B cell (primary cell): Measurements from ENCODE around the gene SAMD3. TPM values are rescaled to one million over a fixed set of nuclear protein-coding genes. Genes with fewer than 3 reads are reported as not detected.

Experiments used
- ATAC-seq: fragments of 200-7000 bp; cut with Tn5 transposase; one replicate; pipeline ENCODE4 v1.10.0; 2021; ENCODE audit warnings: low read depth, mild to moderate bottlenecking, moderate number of reproducible peaks, moderate library complexity
- CTCF ChIA-PET: fragments of 350-600 bp; sonication (Branson Sonifier 250); formaldehyde crosslinking; loops from one replicate; lab custom pipeline; 2021; ENCODE audit warnings: antibody characterized with exemption, inconsistent platforms; lab: Charles Lee
- POLR2A ChIA-PET: fragments of 350-600 bp; sonication (Branson Sonifier 250); formaldehyde crosslinking; loops from one replicate; lab custom pipeline; 2021; ENCODE audit warnings: antibody characterized with exemption; lab: Charles Lee
- DNase-seq: peaks from one replicate; pipeline ENCODE4 v3.0.0; 2013
- H2AFZ ChIP-seq: 2 replicates; pipeline ENCODE4 v1.6.1; 2012; ENCODE audit warnings: mild to moderate bottlenecking, low read depth, low read length; ENCODE audit not compliant: insufficient read depth, poor library complexity, severe bottlenecking
- H3K27ac ChIP-seq, 2 donors: 1 replicate in 1 of 2; 2 replicates in 1 of 2; pipeline ENCODE4 v1.5.1; 2012 to 2013; ENCODE audit warnings: low read length in 2 of 2, mild to moderate bottlenecking in 2 of 2, moderate library complexity in 1 of 2
- H3K27me3 ChIP-seq, 4 experiments: fragments of 200-600 bp in 1 of 4; sonication (generic) in 1 of 4; replicated peaks in 1 of 4; 1 replicate in 2 of 4; 2 replicates in 2 of 4; pipeline versions ENCODE4 v1.6.1 to v1.7.0; 2013 to 2016; ENCODE audit warnings: low read length in 3 of 4, mild to moderate bottlenecking in 2 of 4, mixed read lengths in 1 of 4, moderate library complexity in 1 of 4; ENCODE audit not compliant: insufficient read depth in 4 of 4, control insufficient read depth in 3 of 4; ENCODE audit errors: control extremely low read depth in 1 of 4
- H3K36me3 ChIP-seq, 2 experiments: replicated peaks in 1 of 2; 1 replicate in 1 of 2; 2 replicates in 1 of 2; pipeline versions ENCODE4 v1.6.1 to v1.7.1; 2013; ENCODE audit warnings: low read length in 1 of 2; ENCODE audit not compliant: insufficient read depth in 2 of 2, control insufficient read depth in 1 of 2; ENCODE audit errors: control extremely low read depth in 1 of 2, extremely low read depth in 1 of 2
- H3K4me1 ChIP-seq, 2 donors: fragments of 200-600 bp in 1 of 2; sonication (generic) in 1 of 2; 1 replicate in 1 of 2; 2 replicates in 1 of 2; pipeline versions ENCODE4 v1.5.1 to v1.6.1; 2013 to 2017; ENCODE audit warnings: low read length in 2 of 2; ENCODE audit not compliant: control insufficient read depth in 2 of 2, insufficient read depth in 2 of 2
- H3K4me2 ChIP-seq: replicated peaks from 2 replicates; pipeline ENCODE3; 2012; ENCODE audit warnings: mild to moderate bottlenecking, low read depth, low read length; ENCODE audit not compliant: poor library complexity, severe bottlenecking
- H3K4me3 ChIP-seq, 5 experiments: fragments of 200-600 bp in 1 of 5; sonication (generic) in 1 of 5; 1 replicate in 3 of 5; 2 replicates in 2 of 5; pipeline versions ENCODE4 v1.5.1 to v1.7.0; 2011 to 2016; ENCODE audit warnings: low read length in 4 of 5, mild to moderate bottlenecking in 4 of 5, low read depth in 2 of 5, control low read depth in 1 of 5, moderate library complexity in 1 of 5; ENCODE audit not compliant: insufficient read depth in 1 of 5; ENCODE audit errors: control extremely low read depth in 1 of 5, extremely low read depth in 1 of 5
- H3K79me2 ChIP-seq: fragments of 200-600 bp; sonication (generic); one replicate; pipeline ENCODE4 v1.6.0; 2016; ENCODE audit warnings: low read length; ENCODE audit not compliant: control insufficient read depth, insufficient read depth
- H3K9ac ChIP-seq: fragments of 200-600 bp; sonication (generic); 2 replicates; pipeline ENCODE4 v1.6.1; 2017; ENCODE audit warnings: mild to moderate bottlenecking, low read length, moderate library complexity
- H3K9me3 ChIP-seq, 3 donors: one replicate each; pipeline versions ENCODE4 v1.6.1 to v1.7.1; 2013; ENCODE audit warnings: low read length in 2 of 3; ENCODE audit not compliant: control insufficient read depth in 2 of 3, insufficient read depth in 1 of 3; ENCODE audit errors: control extremely low read depth in 1 of 3
- H4K20me1 ChIP-seq: 2 replicates; pipeline ENCODE4 v1.6.0; 2012; ENCODE audit warnings: mild to moderate bottlenecking, low read length; ENCODE audit not compliant: insufficient read depth, control insufficient read depth, poor library complexity, severe bottlenecking
- H3K27ac Mint-ChIP-seq: one replicate; pipeline ENCODE4 v1.8.0; 2021; ENCODE audit warnings: mixed read lengths
- H3K27me3 Mint-ChIP-seq: one replicate; pipeline ENCODE4 v1.8.0; 2021; ENCODE audit warnings: mixed read lengths
- H3K4me1 Mint-ChIP-seq: one replicate; pipeline ENCODE4 v1.8.0; 2021; ENCODE audit warnings: mixed read lengths
- H3K4me3 Mint-ChIP-seq: one replicate; pipeline ENCODE4 v1.8.0; 2021; ENCODE audit warnings: mixed read lengths
- H3K9me3 Mint-ChIP-seq: one replicate; pipeline ENCODE4 v1.8.0; 2022; ENCODE audit warnings: mixed read lengths; ENCODE audit not compliant: insufficient read depth
- EZH2 ChIP-seq: IDR thresholded peaks from 2 replicates; pipeline ENCODE4 v1.6.1; 2012; ENCODE audit warnings: borderline replicate concordance, low read depth, mild to moderate bottlenecking, moderate library complexity, low read length; ENCODE audit not compliant: insufficient read depth, poor library complexity, severe bottlenecking
- WGBS: methylation state at CpG from one replicate; pipeline ENCODE4 v1.1.5; 2013; ENCODE audit warnings: missing lambda C conversion rate; ENCODE audit not compliant: insufficient coverage; 5-methylcytosine and 5-hydroxymethylcytosine counted together
- intact Hi-C: fragments of 100-400 bp; cut with micrococcal nuclease; formaldehyde crosslinking; loops from one replicate; pipeline ENCODE4 v1.10.0; 2022
- polyA plus RNA-seq: library from polyadenylated mRNA; depleted of rRNA; stranded (reverse); fragments of >200 nt; gene quantifications from 2 replicates; pipeline ENCODE4 v1.2.3, GENCODE V29; 2012
- total RNA-seq, 2 donors: library from RNA; stranded (reverse); fragments of 120-200 nt in 1 of 2; gene quantifications; 1 replicate in 1 of 2; 2 replicates in 1 of 2; pipeline versions ENCODE4 v1.2.3 to v1.2.4, GENCODE V29; 2013 to 2022
- TF ChIP-seq, protein P1 (sequence below): fragments of 200-600 bp; IDR thresholded peaks from one replicate; pipeline ENCODE4 v1.8.0; 2022; ENCODE audit warnings: antibody characterized with exemption, mild to moderate bottlenecking

The SAMD3 gene
- total and polyA plus RNA-seq, 2 donors (not counting 1 experiment from before 2014, with no cell fraction given): 0.57 to 3.8 TPM

DNA sequence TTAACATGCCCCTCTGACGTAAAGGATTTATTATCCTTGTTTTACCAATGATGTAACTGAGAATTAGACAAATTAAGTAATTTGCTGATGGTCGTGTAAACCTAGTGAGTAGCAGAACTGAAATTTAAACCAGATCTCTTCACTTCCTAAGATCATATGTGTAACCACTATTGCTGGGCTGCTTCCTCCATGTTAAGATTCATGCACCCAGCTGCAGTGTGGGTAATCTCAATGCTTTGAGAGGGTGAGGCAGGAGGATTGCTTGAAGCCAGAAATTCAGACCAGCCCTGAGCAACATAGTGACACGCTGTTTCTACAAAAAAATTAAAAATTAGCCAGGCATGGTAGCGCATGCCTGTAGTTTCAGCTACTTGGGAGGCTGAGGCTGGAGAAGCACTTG lies 106.5 kb downstream of the SAMD3 start:
- Histone ChIP-seq H3K27ac (peak overlapping the region; percentile 88 to 91), H3K9ac (no peak overlapping the region), H3K79me2 (peaks cover 22% of the 10 kb centered on the region), H3K4me1 (peaks cover 45 to 54% of the 10 kb centered on the region in 2 donors), H3K4me2 (peak overlapping the region; percentile 66), H4K20me1 (no peaks in the 10 kb centered on the region), H3K9me3 (peaks cover 0 to 2% (median 0%) of the 10 kb centered on the region in 3 donors), H2AFZ (peak overlapping the region; percentile 57), H3K27me3 (no peaks in the 10 kb centered on the region), H3K4me3 (no peak overlapping the region), H3K36me3 (peaks cover 2 to 11% of the 10 kb centered on the region in 2 experiments)
- intact Hi-C loops: loop anchor here (1.0 to 5.0 kb wide), 4 partner anchors 9 to 141 kb away; no protein-coding TSS in a partner anchor
- ATAC-seq (peak; percentile 25), DNase-seq (no peak)
- Mint-ChIP-seq H3K9me3 (no peaks in the 10 kb centered on the region), H3K4me3 (peak overlapping the region; percentile 1), H3K27me3 (no peaks in the 10 kb centered on the region), H3K4me1 (peaks cover 76% of the 10 kb centered on the region), H3K27ac (peak overlapping the region; percentile 46)
- 50% methylated on average over 2 of the region's 4 CpGs for WGBS
- CTCF ChIA-PET: interaction anchor here (2.0 kb wide), 1 partner anchor 10 kb away, joined by 6 read pairs; no protein-coding TSS in a partner anchor
- POLR2A ChIA-PET: no interaction called here
- TF ChIP-seq, protein P1, sequence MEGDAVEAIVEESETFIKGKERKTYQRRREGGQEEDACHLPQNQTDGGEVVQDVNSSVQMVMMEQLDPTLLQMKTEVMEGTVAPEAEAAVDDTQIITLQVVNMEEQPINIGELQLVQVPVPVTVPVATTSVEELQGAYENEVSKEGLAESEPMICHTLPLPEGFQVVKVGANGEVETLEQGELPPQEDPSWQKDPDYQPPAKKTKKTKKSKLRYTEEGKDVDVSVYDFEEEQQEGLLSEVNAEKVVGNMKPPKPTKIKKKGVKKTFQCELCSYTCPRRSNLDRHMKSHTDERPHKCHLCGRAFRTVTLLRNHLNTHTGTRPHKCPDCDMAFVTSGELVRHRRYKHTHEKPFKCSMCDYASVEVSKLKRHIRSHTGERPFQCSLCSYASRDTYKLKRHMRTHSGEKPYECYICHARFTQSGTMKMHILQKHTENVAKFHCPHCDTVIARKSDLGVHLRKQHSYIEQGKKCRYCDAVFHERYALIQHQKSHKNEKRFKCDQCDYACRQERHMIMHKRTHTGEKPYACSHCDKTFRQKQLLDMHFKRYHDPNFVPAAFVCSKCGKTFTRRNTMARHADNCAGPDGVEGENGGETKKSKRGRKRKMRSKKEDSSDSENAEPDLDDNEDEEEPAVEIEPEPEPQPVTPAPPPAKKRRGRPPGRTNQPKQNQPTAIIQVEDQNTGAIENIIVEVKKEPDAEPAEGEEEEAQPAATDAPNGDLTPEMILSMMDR: no peak
- TF ChIP-seq EZH2: no peak

DNA sequence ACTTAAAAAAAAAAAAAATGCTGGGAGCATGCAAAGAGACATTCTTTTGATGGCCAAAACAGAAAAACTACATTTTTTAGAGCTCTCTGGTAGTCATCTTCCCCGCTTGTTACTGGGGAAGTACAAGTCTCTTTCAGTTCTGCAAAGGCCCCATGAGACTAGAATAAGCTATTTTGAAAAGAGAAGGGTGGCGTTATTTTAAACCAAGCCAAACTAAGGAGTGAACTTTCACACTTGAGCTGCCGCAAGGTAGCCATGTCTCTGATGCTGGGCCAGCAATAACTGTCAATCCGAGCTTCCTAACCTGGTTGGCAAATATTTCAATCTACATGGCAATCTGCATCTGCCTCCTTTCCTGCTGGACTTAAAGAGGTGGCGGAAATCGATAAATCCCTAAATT lies 107.7 kb downstream of the SAMD3 start:
- peak overlapping the region in 2 of 5 experiments; percentile 9 to 20 for H3K4me3 ChIP-seq
- H3K4me3 Mint-ChIP-seq: peak overlapping the region; percentile 82
- ChIA-PET CTCF (interaction anchor here (2.0 kb wide), 1 partner anchor 8 kb away, joined by 6 read pairs; no protein-coding TSS in a partner anchor), POLR2A (interaction anchor here (0.8 kb wide), 1 partner anchor 9 kb away, joined by 3 read pairs; no protein-coding TSS in a partner anchor)
- peak overlapping the region; percentile 88 to 91 for H3K27ac ChIP-seq
- peak overlapping the region; percentile 57 for H2AFZ ChIP-seq
- H3K9me3 Mint-ChIP-seq: peaks cover 2% of the 10 kb centered on the region
- H3K27me3 ChIP-seq: no peaks in the 10 kb centered on the region
- peaks cover 2 to 12% of the 10 kb centered on the region in 2 experiments for H3K36me3 ChIP-seq
- peaks cover 24% of the 10 kb centered on the region for H3K79me2 ChIP-seq
- WGBS: 0% methylated on average over 4 of the region's 6 CpGs
- peaks cover 0 to 2% (median 0%) of the 10 kb centered on the region in 3 donors for H3K9me3 ChIP-seq
- intact Hi-C loops: loop anchor here (2.0 to 5.0 kb wide), 4 partner anchors 22 to 142 kb away; no protein-coding TSS in a partner anchor
- peak overlapping the region; percentile 38 for H3K9ac ChIP-seq
- peak overlapping the region; percentile 66 for H3K4me2 ChIP-seq
- peaks cover 49 to 55% of the 10 kb centered on the region in 2 donors for H3K4me1 ChIP-seq
- peak overlapping the region; percentile 94 for H3K27ac Mint-ChIP-seq
- H3K4me1 Mint-ChIP-seq: peaks cover 75% of the 10 kb centered on the region
- DNase-seq (peak; percentile 77), ATAC-seq (peak; percentile 90)
- no peaks in the 10 kb centered on the region for H3K27me3 Mint-ChIP-seq
- TF ChIP-seq, protein P1: no peak
- no peak for TF ChIP-seq EZH2
- H4K20me1 ChIP-seq: no peaks in the 10 kb centered on the region
